K562 (cell line): ENCODE results near the gene PDIA4. TPM values are rescaled to one million over a fixed set of nuclear protein-coding genes. Genes with fewer than 3 reads are reported as not detected.

Experiments
- ASH1L ChIP-seq: fragments of 450-650 bp; IDR thresholded peaks from 2 replicates; pipeline ENCODE4 v1.6.1; 2018; ENCODE audit warnings: borderline replicate concordance, mild to moderate bottlenecking, low read depth; ENCODE audit not compliant: partially characterized antibody
- BRCA1 ChIP-seq, 2 experiments: fragments of 450-650 bp in 1 of 2; sonication (generic) in 1 of 2; formaldehyde crosslinking in 1 of 2; IDR thresholded peaks; 2 replicates each; pipeline versions ENCODE4 v1.5.0 to v1.6.1; 2017 to 2020; ENCODE audit warnings: mild to moderate bottlenecking in 1 of 2, missing genetic modification reagents in 1 of 2
- C11orf30 ChIP-seq: fragments of 450-650 bp; IDR thresholded peaks from 2 replicates; pipeline ENCODE4 v1.6.1; 2016; ENCODE audit warnings: low read depth, mild to moderate bottlenecking
- DACH1 ChIP-seq: fragments of 450-650 bp; IDR thresholded peaks from 2 replicates; pipeline ENCODE4 v1.6.1; 2018; ENCODE audit not compliant: partially characterized antibody
- ERF ChIP-seq: fragments of 450-650 bp; formaldehyde crosslinking; IDR thresholded peaks from 2 replicates; pipeline ENCODE4 v1.4.0; 2020; ENCODE audit warnings: mild to moderate bottlenecking, mixed read lengths
- GMEB1 ChIP-seq: fragments of 250-450 bp; sonication (Bioruptor Pico); IDR thresholded peaks from 2 replicates; pipeline ENCODE4 v1.4.0; 2020; ENCODE audit warnings: mild to moderate bottlenecking
- KLF6 ChIP-seq: fragments of 250-450 bp; sonication (Bioruptor Pico); IDR thresholded peaks from 2 replicates; pipeline ENCODE4 v1.4.0; 2020; ENCODE audit warnings: mild to moderate bottlenecking, moderate library complexity, borderline replicate concordance
- MCM3 ChIP-seq: fragments of 450-650 bp; IDR thresholded peaks from 2 replicates; pipeline ENCODE4 v1.6.1; 2016
- PHF21A ChIP-seq: fragments of 450-650 bp; IDR thresholded peaks from 2 replicates; pipeline ENCODE4 v1.6.1; 2017; ENCODE audit warnings: low read depth, borderline replicate concordance
- PML ChIP-seq: IDR thresholded peaks from 2 replicates; pipeline ENCODE4 v1.6.1; 2012; ENCODE audit warnings: low read length, inconsistent platforms
- PPARD ChIP-seq: fragments of 250-450 bp; sonication (Bioruptor Pico); IDR thresholded peaks from 2 replicates; pipeline ENCODE4 v1.8.0; 2022; ENCODE audit warnings: inconsistent platforms, mild to moderate bottlenecking, moderate library complexity
- RBFOX2 ChIP-seq: fragments of 200-400 bp; formaldehyde crosslinking; IDR thresholded peaks from 2 replicates; pipeline ENCODE4 v1.6.1; 2017; ENCODE audit warnings: low read depth, mild to moderate bottlenecking, low read length, moderate library complexity
- WHSC1 ChIP-seq: IDR thresholded peaks from one replicate; pipeline ENCODE4 v1.6.1; 2012; ENCODE audit warnings: low read length, control low read depth, inconsistent platforms
- ZNF324 ChIP-seq: fragments of 250-450 bp; sonication (Bioruptor Pico); IDR thresholded peaks from 2 replicates; pipeline ENCODE4 v1.4.0; 2020; ENCODE audit warnings: mild to moderate bottlenecking
- ZNF76 ChIP-seq: fragments of 250-450 bp; sonication (Bioruptor Pico); IDR thresholded peaks from 2 replicates; pipeline ENCODE4 v1.4.0; 2020; ENCODE audit warnings: mild to moderate bottlenecking, moderate library complexity, borderline replicate concordance
- polyA plus RNA-seq, 8 experiments: library from polyadenylated mRNA; depleted of rRNA in 4 of 8; stranded (reverse) in 5 of 8; unstranded in 3 of 8; fragments of >200 nt; fragmentation: Nextera tagmentation in 2 of 8; fragmentation: Illumina TruSeq in 1 of 8; extraction: Ambion mirVana in 2 of 8; extraction: Trizol in 1 of 8; gene quantifications; 2 replicates each; pipeline versions ENCODE4 v1.2.1 to v1.2.3, GENCODE V29; 2011 to 2014; ENCODE audit warnings: inconsistent platforms in 1 of 8, missing spikeins in 1 of 8
- total RNA-seq, 7 experiments: library from RNA; depleted of rRNA in 6 of 7; stranded (reverse); fragments of >200 nt in 6 of 7; fragmentation: Illumina TruSeq in 2 of 7; extraction: Trizol in 2 of 7; gene quantifications; 2 replicates each; pipeline versions ENCODE4 v1.2.1 to v1.2.3, GENCODE V29; 2011 to 2021; ENCODE audit warnings: low replicate concordance in 1 of 7
- TF ChIP-seq, protein P1 (sequence below): fragments of 450-650 bp; IDR thresholded peaks from 2 replicates; pipeline ENCODE4 v1.6.1; 2016; ENCODE audit warnings: low read depth
- TF ChIP-seq, protein P2 (sequence below): fragments of 250-450 bp; sonication (Bioruptor Pico); IDR thresholded peaks from 2 replicates; pipeline ENCODE4 v1.5.0; 2022; ENCODE audit warnings: mild to moderate bottlenecking

Gene PDIA4
- total and polyA plus RNA-seq, 9 of the 15 experiments (the other 6 are each of a cell fraction or from before 2014, with no cell fraction given): 9.1 to 175 (median 146) TPM

DNA sequence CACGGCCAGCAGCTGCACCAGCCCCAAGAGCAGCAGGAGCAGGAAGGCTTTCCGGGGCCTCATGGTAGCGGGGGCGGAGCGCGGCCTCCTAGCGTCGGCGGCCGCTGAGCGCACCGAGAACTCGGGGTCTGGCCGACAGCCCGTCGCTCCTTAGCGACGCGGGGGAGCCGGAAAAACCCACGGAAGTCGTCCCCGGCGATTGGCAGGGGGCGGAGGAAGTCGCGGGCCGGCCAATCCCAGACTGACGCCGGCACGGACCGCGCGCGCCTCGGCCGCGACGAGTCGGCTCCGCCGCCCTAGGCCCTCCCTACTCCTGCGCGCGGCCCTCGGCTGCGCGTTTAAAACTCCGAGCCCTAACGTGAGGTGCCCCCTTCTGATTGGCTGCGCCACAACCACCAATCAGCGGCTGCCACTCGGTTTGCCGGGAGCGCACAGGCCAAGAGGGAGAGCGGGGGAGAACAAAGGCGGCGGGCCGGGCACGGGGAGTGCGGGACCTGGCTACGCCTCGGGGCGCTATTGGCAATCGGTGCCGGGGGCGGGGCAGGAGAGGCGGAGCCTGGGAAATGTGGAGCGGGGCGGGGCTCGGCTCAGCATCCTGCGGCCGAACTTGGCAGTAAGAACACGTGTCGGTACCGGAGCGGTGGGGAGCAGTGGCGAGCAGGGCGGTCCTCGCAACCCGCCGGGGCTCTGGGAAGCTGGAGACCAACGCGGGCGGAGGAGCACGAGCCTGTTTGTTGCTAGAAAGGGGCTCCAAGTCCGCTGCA, at the start of gene PDIA4 (continued):
- TF ChIP-seq, protein P1, sequence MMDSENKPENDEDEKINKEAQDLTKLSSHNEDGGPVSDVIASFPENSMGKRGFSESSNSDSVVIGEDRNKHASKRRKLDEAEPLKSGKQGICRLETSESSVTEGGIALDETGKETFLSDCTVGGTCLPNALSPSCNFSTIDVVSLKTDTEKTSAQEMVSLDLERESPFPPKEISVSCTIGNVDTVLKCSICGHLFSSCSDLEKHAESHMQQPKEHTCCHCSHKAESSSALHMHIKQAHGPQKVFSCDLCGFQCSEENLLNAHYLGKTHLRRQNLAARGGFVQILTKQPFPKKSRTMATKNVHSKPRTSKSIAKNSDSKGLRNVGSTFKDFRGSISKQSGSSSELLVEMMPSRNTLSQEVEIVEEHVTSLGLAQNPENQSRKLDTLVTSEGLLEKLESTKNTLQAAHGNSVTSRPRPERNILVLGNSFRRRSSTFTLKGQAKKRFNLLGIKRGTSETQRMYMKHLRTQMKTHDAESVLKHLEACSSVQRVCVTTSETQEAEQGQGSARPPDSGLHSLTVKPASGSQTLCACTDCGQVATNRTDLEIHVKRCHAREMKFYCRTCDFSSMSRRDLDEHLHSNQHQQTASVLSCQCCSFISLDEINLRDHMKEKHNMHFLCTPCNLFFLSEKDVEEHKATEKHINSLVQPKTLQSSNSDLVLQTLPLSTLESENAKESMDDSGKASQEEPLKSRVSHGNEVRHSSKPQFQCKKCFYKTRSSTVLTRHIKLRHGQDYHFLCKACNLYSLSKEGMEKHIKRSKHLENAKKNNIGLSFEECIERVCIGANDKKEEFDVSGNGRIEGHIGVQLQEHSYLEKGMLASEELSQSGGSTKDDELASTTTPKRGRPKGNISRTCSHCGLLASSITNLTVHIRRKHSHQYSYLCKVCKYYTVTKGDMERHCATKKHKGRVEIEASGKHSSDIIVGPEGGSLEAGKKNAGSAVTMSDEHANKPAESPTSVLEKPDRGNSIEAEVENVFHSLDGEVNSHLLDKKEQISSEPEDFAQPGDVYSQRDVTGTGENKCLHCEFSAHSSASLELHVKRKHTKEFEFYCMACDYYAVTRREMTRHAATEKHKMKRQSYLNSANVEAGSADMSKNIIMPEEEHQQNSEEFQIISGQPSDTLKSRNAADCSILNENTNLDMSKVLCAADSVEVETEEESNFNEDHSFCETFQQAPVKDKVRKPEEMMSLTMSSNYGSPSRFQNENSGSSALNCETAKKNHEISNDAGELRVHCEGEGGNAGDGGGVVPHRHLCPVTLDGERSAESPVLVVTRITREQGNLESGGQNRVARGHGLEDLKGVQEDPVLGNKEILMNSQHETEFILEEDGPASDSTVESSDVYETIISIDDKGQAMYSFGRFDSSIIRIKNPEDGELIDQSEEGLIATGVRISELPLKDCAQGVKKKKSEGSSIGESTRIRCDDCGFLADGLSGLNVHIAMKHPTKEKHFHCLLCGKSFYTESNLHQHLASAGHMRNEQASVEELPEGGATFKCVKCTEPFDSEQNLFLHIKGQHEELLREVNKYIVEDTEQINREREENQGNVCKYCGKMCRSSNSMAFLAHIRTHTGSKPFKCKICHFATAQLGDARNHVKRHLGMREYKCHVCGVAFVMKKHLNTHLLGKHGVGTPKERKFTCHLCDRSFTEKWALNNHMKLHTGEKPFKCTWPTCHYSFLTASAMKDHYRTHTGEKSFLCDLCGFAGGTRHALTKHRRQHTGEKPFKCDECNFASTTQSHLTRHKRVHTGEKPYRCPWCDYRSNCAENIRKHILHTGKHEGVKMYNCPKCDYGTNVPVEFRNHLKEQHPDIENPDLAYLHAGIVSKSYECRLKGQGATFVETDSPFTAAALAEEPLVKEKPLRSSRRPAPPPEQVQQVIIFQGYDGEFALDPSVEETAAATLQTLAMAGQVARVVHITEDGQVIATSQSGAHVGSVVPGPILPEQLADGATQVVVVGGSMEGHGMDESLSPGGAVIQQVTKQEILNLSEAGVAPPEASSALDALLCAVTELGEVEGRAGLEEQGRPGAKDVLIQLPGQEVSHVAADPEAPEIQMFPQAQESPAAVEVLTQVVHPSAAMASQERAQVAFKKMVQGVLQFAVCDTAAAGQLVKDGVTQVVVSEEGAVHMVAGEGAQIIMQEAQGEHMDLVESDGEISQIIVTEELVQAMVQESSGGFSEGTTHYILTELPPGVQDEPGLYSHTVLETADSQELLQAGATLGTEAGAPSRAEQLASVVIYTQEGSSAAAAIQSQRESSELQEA: no peak
- TF ChIP-seq RBFOX2: peak; percentile 100
- peak; percentile 80; the same call in 1 of the 2 replicates for TF ChIP-seq PHF21A
- TF ChIP-seq MCM3: no peak
- TF ChIP-seq DACH1: no peak
- peak; percentile 80 for TF ChIP-seq GMEB1 (CRISPR knock-in tag)
- TF ChIP-seq PPARD (CRISPR knock-in tag): no peak
- 0 out of 2 replicates have a peak, but pooled peaks have one; percentile 57 for TF ChIP-seq ERF (CRISPR knock-in tag)
- peak; percentile 60; the same call in 1 of the 2 replicates for TF ChIP-seq KLF6 (CRISPR knock-in tag)
- TF ChIP-seq ASH1L: peak; percentile 92
- TF ChIP-seq BRCA1 (IDR thresholded peaks at IDR 0.05): no peak
- TF ChIP-seq BRCA1 (CRISPR knock-in tag; IDR thresholded peaks at IDR 0.05): no peak
- TF ChIP-seq ZNF324 (CRISPR knock-in tag): no peak
- TF ChIP-seq C11orf30: peak; percentile 77
- no peak for TF ChIP-seq ZNF76
- TF ChIP-seq PML: peak; percentile 84
- TF ChIP-seq WHSC1: no peak
- TF ChIP-seq, protein P2, sequence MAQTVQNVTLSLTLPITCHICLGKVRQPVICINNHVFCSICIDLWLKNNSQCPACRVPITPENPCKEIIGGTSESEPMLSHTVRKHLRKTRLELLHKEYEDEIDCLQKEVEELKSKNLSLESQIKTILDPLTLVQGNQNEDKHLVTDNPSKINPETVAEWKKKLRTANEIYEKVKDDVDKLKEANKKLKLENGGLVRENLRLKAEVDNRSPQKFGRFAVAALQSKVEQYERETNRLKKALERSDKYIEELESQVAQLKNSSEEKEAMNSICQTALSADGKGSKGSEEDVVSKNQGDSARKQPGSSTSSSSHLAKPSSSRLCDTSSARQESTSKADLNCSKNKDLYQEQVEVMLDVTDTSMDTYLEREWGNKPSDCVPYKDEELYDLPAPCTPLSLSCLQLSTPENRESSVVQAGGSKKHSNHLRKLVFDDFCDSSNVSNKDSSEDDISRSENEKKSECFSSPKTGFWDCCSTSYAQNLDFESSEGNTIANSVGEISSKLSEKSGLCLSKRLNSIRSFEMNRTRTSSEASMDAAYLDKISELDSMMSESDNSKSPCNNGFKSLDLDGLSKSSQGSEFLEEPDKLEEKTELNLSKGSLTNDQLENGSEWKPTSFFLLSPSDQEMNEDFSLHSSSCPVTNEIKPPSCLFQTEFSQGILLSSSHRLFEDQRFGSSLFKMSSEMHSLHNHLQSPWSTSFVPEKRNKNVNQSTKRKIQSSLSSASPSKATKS: no peak
